NCI-H524 treated with DMSO at 0.1 percent for 48 hours (cell line): ENCODE measurements around the gene CIROP.
"Not testable (repeated sequence)": the region's sequence is repeated elsewhere in the genome, so short reads cannot be mapped to it uniquely, and the experiment has no call there.

Experiments used
- DNase-seq: peaks from one replicate; lab custom pipeline; 2025; lab: John Stamatoyannopoulos, UW

The CIROP gene

DNA sequence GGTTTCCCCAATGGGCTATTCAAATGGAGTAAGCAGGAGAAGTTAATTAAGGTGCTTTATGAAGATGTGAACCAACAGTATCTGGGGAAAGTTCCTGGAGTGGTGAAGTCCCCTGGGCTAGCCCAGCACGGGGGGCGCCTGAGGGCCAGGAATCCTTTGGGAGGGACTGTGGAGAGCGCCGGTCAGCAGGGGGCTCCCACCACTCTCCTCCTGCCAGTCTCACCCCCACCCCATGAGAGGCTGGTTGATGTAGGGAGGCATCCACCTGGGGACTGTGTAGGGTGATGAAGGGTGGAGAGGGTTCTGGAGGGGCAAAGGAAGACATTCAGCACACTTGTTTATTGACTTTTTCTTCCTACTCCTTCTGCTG is 9.9 kb upstream of the CIROP start:
- no peak for DNase-seq

DNA sequence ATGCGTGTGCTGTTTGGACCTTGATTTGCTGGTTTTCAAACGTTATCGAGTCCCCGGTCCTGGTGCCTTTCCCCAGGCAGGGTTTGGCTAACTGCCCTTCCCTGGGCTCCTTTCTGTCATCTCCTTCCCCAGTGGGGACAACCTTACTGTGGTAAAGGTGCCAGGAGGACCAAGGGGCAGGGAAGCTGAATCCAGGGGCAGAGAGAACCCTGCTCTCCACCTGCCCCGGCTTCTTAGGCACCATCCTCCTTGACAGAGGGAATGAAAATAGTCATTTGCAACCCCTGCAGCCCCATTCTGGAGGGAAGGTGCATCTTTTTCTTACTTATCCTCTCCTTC is 9.3 kb upstream of the CIROP start:
- no peak for DNase-seq

DNA sequence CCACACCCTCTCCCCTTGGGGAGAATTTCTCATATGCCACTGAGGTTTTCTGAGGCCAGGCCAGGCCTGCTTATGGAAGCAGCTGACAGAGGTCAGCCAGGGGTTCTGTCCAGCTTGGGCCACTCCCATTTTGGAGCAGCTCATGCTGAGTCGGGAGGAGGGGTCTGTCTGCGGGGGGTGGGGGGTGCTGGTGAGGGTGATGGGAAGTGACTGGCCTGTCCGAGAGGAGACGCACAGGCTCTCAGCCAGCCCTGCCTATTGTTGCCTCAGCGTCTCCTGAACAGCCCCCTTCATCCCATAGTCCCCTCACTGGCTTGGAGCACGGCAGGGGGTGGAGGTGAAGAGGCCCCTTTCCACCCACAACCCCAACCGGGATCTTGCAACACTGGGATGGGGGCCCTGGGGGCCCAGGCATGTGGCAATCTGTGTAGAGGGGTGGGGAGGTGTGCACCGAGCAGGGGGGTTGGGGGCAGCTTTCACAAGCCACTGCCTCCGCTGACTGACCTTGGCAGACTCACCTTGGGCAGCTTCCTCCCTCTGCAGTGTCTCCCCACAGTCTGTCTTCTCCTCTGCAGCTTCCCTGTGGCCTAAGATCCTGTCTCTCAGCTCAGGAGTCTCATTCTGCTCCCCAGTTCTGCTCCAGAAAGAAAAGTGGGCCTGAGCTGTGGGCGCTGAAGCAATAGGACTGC is 8.8 kb upstream of the CIROP start:
- DNase-seq, result no peak

DNA sequence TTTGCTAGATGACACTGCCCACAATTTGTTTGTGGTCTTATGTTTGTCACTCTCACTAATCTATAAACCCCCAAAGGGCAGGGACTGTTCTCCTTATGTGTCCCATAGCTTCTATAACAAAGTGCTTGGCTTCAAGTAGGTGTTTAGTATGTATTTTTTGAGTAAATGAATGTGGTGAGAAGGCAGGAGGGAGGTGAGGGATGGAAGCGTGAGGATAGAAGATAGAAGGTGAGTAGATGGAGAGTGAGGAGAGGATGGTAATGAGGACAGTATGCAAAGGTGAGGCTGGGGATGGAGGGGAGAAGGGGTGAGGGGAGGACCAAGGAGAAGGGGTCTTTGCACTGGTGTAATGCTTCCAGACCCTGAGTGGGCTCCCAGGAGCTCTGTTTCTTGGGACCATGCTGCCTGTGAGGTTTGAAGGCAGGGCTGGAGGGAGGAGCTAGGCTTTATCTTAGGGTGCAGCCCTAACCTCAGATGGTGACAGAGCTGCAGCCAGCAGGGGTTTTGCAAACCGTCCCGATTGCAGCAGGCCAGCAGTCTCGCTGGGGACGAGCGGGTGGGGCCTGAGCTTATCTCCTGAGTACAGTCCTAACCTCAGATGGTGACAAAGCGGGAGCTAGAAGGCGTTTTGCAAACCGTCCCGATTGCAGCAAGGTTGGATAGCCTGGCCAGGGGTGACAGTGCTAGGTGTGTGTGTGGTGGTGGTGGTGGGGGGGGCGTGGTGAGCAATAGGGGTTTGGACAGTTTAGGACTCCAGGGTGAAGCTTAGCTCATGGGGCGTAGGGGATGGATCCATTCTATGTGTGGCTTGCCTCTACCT is 7.8 kb upstream of the CIROP start:
- DNase-seq, result no peak

DNA sequence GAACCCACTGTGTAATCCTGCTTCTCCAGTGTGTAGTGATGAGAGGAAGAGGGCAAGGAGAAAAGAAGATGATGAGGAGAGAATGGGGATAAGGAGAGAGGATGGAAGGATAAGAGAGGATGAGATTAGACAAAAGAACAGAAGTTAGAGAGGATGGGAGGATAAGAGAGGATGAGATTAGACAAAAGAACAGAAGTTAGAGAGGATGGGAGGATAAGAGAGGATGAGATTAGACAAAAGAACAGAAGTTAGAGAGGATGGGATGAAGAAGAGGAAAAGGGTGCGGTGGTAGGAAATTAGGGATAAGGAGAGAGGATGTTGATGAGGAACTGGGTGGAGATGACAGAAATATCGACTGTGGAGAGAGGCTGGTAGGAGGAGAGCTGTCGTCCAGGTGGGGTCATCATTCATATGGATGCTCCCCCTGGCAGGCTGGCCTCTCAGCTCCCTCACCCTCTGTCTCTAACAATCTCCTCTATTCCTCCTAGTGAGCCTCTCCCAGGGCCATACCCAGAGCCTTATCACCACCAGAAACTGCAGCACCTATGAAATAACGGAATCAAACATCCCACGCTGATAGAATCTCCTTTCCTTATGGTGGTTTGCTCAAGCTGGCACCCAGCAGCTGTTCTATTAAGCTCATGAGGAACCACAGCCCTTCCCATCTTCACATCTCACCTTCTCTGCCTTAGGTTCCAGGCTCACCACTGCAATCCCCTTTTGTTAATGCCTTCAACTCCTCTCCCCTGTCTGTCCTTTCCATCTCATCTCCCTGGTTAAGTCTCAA is 6.0 kb upstream of the CIROP start:
- DNase-seq, result no peak

DNA sequence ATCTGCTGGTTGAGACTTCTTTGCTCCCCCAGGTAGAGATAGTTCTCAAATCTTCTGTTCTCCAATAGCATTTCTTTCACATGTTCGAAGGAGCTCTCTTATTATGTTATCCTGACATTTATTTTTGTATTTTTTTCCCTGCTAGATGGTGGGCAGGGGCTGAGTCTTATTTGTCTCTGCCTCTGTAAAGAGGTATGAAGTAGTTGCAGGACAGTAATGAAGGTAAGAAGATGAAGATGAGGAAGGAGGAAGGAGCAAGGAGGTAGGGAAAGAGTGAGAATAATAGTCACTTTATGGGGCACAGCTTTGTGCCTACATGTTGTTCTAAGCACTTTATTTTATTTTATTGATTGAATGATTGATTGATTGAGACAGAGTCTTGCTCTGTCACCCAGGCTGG is 5.0 kb upstream of the CIROP start:
- DNase-seq, result no peak

DNA sequence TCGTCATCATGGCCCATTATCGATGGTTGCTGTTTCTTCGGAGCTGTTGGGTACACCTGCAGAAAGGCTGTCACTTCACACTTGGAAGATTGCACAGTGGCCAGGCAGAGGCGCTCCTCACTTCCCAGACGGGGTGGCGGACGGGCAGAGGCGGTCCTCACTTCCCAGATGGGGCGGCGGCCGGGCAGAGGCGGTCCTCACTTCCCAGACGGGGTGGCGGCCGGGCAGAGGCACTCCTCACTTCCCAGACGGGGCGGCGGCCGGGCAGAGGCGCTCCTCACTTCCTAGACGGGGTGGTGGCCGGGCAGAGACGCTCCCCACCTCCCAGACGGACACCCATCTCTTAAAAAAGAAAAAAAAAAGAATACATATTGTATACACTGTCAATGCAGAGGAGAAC is 3.4 kb upstream of the CIROP start:
- DNase-seq, result not testable (repeated sequence)

DNA sequence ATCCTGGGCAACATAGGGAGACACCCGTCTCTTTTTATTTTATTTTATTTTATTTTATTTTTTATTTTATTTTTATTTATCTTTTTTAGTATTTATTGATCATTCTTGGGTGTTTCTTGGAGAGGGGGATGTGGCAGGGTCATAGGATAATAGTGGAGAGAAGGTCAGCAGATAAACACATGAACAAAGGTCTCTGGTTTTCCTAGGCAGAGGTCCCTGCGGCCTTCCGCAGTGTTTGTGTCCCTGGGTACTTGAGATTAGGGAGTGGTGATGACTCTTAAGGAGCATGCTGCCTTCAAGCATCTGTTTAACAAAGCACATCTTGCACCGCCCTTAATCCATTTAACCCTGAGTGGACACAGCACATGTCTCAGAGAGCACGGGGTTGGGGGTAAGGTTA is 2.8 kb upstream of the CIROP start:
- not testable (repeated sequence) for DNase-seq

DNA sequence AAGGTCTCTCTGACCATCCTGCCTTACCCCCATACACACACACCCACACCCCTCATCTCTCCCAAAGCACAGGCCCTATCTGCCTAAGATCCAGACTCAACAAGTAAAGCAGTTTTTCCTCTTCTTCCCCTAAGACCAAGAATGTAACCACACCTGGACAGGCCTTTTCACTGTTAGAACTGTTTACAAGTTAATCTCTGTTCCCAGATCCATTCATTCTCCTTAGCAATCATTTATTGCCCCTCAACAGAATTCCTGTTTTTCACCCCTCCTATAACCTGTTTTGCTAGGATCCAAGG is 1.9 kb upstream of the CIROP start:
- no peak for DNase-seq

DNA sequence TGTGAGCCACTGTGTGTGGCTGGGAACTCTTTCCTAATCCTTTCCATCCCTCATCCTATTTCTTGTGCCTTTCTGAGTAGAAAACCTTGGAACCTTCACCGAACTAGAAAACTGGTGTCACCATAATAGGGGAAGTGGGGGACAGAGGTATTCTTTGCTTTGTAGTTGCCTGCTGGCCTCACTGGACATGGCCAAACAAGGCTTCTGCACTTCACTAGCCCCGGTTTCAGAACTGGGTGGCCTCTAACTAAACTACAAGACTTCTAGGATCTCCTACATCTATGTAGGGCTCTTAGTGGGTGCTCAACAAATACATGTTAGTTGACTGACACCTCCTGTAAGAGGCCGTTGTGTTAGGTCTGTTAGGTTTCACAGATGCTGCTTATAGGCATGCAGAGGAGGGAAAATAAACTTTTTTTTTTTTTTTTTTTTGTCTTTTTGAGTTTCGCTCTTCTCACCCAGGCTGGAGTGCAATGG is 597 bp upstream of the CIROP start:
- DNase-seq, result no peak

DNA sequence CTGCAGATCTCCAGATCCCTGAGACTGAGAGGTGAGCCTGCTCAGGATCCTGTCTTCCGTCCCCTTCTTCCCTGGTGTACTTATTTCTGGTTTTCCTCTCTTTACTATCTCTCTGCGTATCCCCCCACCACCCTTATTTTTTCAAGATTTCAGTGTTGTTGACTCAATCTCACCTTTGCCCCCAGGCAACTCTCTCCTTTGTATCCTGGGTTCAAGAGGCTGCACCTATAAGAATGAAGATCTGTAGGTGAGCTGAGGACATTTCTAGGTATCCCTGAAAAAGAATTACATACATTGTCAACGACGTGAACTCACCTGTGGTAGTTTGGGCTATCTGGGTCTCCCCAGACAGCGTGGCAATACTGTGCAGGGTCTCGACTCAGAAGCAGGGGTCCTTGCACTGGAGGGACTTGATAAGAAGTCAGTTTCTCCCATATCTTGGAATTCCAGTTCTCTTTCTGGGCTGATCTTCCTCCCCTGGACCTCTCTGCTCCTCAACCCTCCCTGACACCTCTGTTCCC is 659 bp downstream of the CIROP start:
- no peak for DNase-seq

DNA sequence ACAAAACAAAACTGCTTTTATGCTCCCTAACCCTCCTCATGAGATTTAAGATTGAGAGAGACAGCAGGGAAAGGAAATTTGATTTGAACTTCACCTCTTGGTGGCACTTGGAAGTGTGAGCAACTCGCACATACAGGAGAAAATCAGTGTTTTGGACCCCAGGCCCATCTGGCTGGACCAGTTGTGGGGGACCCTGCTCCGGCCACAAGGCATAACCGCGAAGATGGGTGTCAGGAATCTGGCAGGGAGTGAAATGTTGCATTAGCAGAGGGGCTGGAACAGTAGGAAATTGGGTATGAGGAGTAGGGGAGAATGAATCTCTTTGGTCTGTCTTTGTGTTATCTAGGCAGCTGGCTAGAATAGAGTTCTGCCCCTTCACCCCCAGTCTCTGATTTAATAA is 1.2 kb downstream of the CIROP start:
- no peak for DNase-seq

DNA sequence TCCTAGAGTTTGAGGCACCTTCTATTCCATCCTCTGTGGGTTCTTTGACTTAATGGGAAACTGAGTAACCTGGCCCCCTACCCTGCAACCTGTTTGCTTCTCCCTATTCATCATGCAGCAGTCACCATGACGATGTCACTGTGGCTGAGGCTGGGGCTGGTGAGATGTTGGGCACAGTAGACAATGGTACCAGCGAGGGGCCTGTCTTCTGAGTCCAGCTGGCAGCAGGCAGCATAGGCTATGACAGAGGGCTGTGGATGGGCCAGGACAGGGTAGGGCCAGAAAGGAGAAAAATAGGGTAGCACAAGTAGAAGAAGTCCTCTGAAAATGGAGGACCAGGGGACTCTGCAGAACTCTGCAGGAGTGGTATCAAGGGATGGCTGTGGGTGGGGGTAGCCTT is 2.0 kb downstream of the CIROP start:
- DNase-seq, result no peak

DNA sequence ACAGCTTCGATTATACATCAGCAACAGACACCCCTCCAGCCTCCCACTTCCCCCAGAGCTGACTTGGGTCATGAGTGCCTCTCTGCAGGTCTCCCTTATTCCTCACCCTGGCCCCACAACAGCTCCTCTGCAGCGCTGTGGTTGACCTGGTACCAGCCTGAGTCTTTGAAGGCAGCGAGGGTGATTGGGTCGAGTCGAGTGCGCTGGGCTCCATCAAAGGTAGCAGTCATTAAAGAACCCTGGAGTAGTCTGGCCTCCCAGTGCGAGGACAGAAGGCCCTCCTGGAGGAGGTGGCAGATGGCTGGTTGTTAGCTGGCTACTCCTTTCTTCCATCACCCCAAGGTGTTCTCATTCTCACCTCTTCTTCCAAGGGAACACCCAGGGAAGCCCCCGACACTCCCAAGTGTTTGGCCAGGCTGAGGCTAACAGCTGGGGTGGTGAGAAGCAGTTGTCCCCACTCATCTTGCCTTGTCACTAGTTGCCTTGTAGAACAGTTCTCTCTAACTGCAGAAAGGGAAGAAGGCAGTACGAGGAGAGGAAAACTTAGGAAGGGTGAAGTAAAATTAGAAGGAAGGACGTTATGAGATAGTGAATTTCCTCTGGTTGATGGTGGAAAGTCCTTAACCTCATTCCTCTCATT is 2.7 kb downstream of the CIROP start:
- DNase-seq, result no peak

DNA sequence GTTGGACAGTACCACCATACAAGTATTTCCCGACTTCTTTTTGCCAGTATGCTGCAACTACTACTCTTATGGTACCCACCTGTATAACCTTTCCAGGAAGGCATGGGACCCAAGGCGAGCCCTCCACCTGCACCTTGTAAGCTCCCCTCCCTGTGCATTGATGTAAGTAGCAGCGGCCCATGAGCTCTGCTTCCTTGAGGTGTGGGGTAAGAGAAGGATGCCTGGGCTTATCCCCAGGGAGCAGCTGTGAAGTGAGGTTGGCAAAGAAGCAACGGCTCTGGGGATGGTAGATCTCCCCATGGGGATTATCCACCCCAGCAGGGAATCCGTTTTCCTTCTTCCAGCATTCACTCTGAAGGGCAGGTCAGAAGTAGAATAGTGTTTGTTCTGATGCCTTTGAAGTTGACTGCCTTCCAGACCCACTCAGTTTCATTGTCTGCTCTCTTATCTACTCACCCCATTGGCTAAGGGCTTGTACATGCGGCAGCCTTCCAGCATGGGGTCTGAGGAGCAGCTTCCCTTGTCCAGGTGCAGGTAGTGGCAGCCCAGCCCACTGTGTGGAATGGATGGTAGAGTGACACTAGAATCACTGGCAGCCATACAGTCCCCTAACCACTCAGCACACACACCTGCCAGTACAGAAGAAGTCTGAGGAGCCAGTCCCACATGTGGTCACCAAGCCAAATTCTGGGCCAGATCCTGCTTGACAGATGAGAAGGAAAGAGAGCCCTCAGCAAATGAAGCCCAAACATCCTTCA is 3.4 kb downstream of the CIROP start:
- no peak for DNase-seq

DNA sequence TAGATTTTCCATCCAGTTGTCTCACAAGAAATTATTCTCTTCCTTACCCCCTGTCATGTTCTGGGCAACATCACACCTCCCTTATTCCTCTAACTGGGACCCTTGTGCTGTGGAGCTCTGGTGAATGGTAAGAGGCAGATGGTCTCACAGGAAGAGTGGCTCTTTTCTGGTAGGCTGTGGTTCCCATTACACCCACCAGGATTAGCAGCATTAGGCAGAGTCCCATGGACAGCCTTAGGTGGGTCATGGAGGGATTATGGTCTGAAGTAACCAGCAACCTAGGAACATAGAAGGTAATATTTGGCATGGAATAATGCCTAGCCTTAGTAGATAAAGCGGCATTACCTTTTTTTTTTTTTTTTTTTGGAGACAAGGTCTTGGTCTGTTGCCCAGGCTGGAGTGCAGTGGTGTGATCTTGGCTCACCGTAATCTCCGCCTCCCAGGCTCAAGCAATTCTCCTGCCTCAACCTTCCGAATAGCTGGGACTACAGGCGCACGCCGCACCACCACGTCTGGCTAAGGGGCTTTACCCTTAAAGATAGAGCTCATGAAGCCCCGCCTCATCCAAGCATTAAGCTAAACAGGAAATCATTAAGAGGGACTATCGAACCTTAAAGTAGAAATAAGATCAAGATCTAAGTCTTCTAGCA is 5.5 kb downstream of the CIROP start:
- DNase-seq, result no peak

DNA sequence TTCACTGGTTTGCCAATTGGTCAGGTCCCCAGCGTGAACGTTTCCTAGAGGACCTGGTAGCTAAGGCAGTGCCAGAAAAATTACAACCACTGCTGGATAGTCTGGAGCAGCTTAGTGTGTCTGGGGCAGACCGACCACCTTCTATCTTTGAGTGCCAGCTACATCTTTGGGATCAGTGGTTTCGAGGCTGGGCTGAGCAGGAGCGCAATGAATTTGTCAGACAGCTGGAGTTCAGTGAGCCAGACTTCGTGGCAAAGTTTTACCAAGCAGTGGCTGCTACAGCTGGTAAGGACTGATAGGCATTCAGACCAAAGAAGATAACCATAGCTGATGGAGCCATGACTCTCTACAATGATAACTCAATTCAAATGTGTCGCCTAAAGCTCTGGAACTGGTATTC is 7.0 kb downstream of the CIROP start:
- DNase-seq, result no peak

DNA sequence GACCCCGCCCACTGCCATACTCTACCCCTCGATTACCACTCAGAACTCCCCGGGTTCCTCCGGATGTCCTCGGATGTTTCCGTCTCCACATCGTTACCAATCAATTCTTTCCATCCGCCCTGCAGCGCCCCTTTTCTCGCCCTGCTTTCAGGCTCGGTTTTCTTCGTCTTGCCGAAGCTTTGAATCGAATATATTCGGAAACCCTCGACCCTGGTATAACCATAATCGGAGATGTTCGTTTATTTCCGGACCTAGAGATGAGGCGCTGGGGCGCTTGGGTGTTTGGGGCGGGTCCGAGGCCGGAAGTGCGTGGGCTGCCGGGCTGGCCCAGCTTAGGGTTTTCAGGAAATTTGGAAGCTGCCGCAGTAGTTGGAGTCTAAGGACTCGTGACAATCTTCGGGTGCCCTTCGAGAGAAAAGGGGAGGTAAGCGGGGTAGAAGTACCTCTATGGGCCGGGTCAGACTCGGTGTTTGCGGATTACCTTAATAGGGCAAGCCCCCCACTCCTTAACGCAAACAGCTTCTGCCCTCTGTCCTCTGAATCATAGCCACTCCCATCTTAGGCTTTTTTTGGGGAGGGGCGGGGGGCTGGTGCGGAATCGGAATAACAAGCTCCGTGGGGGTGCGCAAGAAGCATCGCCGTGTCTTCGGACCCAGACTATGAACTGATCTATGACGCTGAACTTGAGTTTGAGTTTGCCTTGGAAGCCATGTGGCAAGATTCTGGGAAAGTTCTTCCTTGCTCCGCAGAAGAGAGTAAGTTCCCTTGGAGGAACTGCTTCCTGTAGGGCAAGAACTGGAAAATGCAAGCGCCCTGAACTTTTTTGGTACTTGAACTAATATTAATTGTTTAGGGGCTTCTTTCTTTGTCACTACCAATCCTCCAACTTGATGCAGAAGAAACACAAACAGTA is 9.3 kb downstream of the CIROP start, which contains the start of gene C14orf119:
TSS of gene C14orf119 (plus strand) at position 310 of the 913 bp plus-strand sequence. CDS start 2,154 bp downstream, outside the sequence.
- no peak for DNase-seq

DNA sequence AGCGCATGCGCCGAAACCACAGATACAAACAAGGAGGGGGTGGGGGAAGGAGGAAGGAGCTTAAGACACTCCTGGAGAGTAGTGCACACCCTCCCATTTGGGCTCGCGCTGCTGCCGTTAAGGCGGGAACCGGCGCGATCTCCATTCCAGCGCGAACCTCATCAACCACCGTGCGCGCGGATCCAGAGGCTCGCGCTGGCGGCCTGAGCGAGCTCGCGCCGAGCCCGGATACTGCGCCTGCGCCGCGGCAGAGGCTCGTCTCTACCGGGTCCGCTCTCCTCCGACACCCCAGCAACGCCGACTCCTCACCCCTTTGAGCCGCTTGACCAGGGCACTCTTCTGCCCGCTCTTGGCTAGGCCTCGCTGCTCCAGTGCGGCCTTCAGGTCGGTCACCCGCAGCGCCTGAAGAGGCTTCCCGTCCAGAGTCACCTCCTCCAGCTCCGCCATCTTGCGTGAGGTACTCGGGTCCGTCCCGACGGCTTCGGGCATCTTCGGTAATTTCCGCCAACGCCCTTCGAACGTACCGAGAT is 10.1 kb downstream of the CIROP start, which contains the start of gene ACIN1:
TSS of gene ACIN1 (minus strand) at position 471 of the 530 bp plus-strand sequence. CDS start at position 447, 24 bp downstream.
- no peak for DNase-seq
